HG03097 (cell line): Measurements from ENCODE around the gene AFTPH.

Experiments used
- ATAC-seq: cut with Tn5 transposase; IDR thresholded peaks from one replicate; pipeline ENCODE4 v1.9.1; 2021; ENCODE audit not compliant: unreplicated experiment, low FRiP score

Gene AFTPH

GRCh38 chr2:64586054-64586453, 61.9 kb downstream of the AFTPH start:
- no peak for ATAC-seq

GRCh38 chr2:64586883-64587481, 62.9 kb downstream of the AFTPH start:
- no peak for ATAC-seq

GRCh38 chr2:64587561-64587960, 63.4 kb downstream of the AFTPH start:
- ATAC-seq, result no peak

- ATAC-seq, result no peak
Measured at GRCh38 chr2:64591188-64591587, 67.1 kb downstream of the AFTPH start.

GRCh38 chr2:64593035-64593655, 69.0 kb downstream of the AFTPH start:
- no peak for ATAC-seq

- no peak for ATAC-seq
Measured at GRCh38 chr2:64594226-64594989, 70.3 kb downstream of the AFTPH start.

- no peak for ATAC-seq
Measured at GRCh38 chr2:64595397-64596176, 71.5 kb downstream of the AFTPH start.

GRCh38 chr2:64598226-64598625, 74.1 kb downstream of the AFTPH start:
- no peak for ATAC-seq

- no peak for ATAC-seq
Measured at GRCh38 chr2:64599469-64599868, 75.3 kb downstream of the AFTPH start.

- no peak for ATAC-seq
Measured at GRCh38 chr2:64601034-64601754, 77.1 kb downstream of the AFTPH start.

GRCh38 chr2:64601785-64602391, 77.8 kb downstream of the AFTPH start:
- no peak for ATAC-seq

GRCh38 chr2:64602436-64602835, 78.3 kb downstream of the AFTPH start:
- ATAC-seq, result no peak

- ATAC-seq, result no peak
Measured at GRCh38 chr2:64604155-64604554, 80.0 kb downstream of the AFTPH start.

- ATAC-seq, result no peak
Measured at GRCh38 chr2:64605026-64605471, 80.9 kb downstream of the AFTPH start.

GRCh38 chr2:64605991-64606478, 81.9 kb downstream of the AFTPH start:
- no peak for ATAC-seq

- ATAC-seq, result peak; percentile 79
Measured at GRCh38 chr2:64606479-64607363, 82.6 kb downstream of the AFTPH start.

GRCh38 chr2:64607381-64608304, 83.5 kb downstream of the AFTPH start:
- ATAC-seq, result no peak

- peak; percentile 7 for ATAC-seq
Measured at GRCh38 chr2:64608867-64609226, 84.7 kb downstream of the AFTPH start.
